Measurements from ENCODE around the gene TMEM132E.

GRCh38 chr17:34650051-34650750 is 70.8 kb downstream of the TMEM132E start:
- no peak for TF ChIP-seq CTCF (IDR thresholded peaks at IDR 0.05; ENCODE audit: insufficient read depth, low read length, poor library complexity, severe bottlenecking)
- TF ChIP-seq EZH2phosphoT487 (conservative IDR thresholded peaks at IDR 0.05; ENCODE audit: low read length): no peak
